ENCODE results near the gene PFKFB3. TPM values are rescaled to one million over a fixed set of nuclear protein-coding genes. Genes with fewer than 3 reads are reported as not detected.

PFKFB3 gene
- total RNA-seq (10 to 100 TPM; 24.5 to 29.3 (median 28.5) TPM), polyA plus RNA-seq (10 to 100 TPM; 10.2 to 33.2 (median 13.9) TPM)

DNA sequence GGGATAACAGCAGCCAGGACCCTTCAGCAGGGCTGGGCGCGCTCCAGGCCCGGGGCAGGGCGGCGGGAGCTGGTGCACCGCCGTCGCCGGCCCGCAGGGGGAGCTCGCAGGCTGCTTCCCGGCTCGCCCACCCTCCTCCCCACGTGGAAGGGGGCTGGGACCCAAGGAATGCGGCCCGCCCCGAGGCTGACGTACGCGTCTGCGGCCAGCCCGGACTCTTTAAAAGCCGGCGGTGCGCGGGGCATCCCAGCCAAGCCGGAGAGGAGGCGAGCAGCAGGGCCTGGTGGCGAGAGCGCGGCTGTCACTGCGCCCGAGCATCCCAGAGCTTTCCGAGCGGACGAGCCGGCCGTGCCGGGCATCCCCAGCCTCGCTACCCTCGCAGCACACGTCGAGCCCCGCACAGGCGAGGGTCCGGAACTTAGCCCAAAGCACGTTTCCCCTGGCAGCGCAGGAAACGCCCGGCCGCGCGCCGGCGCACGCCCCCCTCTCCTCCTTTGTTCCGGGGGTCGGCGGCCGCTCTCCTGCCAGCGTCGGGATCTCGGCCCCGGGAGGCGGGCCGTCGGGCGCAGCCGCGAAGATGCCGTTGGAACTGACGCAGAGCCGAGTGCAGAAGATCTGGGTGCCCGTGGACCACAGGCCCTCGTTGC, at the start of gene PFKFB3:
Gene PFKFB3, plus strand, starts transcription at position 249 of the 647 bp plus-strand sequence. Its CDS starts 329 bp downstream, at position 578.
- Histone ChIP-seq H3K27me3 (no peaks in the 10 kb centered on the region), H3K4me1 (peaks cover 0 to 42% (median 31%) of the 10 kb centered on the region in 4 donors), H3K27ac (peak within 1 kb of the TSS; percentile 97 to 99 (median 98)), H3K4me3 (peak within 1 kb of the TSS; percentile 75 to 83 (median 80)), H3K9me3 (no peaks in the 10 kb centered on the region), H3K36me3 (no peaks in the 10 kb centered on the region)
- peak; percentile 98 for DNase-seq
- 0% methylated on average over 75 of the region's 75 CpGs for WGBS, 2 donors
- TF ChIP-seq POLR2AphosphoS5 (IDR thresholded peaks at IDR 0.05) (peak; percentile 98 to 100 (median 99)), EP300 (IDR thresholded peaks at IDR 0.05) (peak in 2 of 4 donors; percentile 81 to 85), POLR2A (IDR thresholded peaks at IDR 0.05) (peak; percentile 82 to 95)
- TF ChIP-seq, protein P1, sequence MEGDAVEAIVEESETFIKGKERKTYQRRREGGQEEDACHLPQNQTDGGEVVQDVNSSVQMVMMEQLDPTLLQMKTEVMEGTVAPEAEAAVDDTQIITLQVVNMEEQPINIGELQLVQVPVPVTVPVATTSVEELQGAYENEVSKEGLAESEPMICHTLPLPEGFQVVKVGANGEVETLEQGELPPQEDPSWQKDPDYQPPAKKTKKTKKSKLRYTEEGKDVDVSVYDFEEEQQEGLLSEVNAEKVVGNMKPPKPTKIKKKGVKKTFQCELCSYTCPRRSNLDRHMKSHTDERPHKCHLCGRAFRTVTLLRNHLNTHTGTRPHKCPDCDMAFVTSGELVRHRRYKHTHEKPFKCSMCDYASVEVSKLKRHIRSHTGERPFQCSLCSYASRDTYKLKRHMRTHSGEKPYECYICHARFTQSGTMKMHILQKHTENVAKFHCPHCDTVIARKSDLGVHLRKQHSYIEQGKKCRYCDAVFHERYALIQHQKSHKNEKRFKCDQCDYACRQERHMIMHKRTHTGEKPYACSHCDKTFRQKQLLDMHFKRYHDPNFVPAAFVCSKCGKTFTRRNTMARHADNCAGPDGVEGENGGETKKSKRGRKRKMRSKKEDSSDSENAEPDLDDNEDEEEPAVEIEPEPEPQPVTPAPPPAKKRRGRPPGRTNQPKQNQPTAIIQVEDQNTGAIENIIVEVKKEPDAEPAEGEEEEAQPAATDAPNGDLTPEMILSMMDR (IDR thresholded peaks at IDR 0.05), result peak; percentile 96 to 98 (median 97)
- intact Hi-C loops (cut with DNase I), result loop anchor here (1.0 to 5.0 kb wide), 5 partner anchors 40 to 198 kb away; partner anchors contain the start of gene RBM17

DNA sequence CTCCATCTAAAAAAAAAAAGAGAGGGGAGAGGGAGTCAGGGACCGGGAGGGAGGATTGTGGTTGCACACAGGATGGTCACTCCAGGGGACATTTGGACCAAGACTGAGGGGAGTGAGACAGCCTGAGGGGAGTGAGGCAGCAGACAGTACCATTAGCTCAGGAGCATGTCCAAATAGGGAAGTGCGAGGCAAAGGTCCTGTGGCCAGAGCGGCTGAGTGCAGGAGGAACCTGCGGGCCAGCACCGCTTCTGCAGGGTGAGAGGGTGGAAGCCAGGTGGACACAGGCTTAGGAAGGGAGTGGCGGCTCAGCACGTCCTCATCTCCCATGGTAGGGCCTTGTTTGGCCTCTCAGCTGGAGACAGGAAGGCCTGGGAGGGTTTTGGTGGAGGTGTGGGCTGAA, 48.9 kb upstream of the PFKFB3 start:
- WGBS, 2 donors, result 83 to 87% methylated on average over 7 of the region's 7 CpGs
- no peak for TF ChIP-seq POLR2A (IDR thresholded peaks at IDR 0.05)
- TF ChIP-seq EP300 (IDR thresholded peaks at IDR 0.05), result no peak
- no peak for TF ChIP-seq POLR2AphosphoS5 (IDR thresholded peaks at IDR 0.05)
- TF ChIP-seq, protein P1 (IDR thresholded peaks at IDR 0.05), result no peak
- Histone ChIP-seq H3K9me3 (no peaks in the 10 kb centered on the region), H3K27ac (no peak overlapping the region), H3K27me3 (no peaks in the 10 kb centered on the region), H3K4me3 (no peak overlapping the region), H3K4me1 (peaks cover 0 to 15% (median 3%) of the 10 kb centered on the region in 4 donors), H3K36me3 (no peaks in the 10 kb centered on the region)
- no peak for DNase-seq
- intact Hi-C loops (cut with DNase I), result no loop called here

DNA sequence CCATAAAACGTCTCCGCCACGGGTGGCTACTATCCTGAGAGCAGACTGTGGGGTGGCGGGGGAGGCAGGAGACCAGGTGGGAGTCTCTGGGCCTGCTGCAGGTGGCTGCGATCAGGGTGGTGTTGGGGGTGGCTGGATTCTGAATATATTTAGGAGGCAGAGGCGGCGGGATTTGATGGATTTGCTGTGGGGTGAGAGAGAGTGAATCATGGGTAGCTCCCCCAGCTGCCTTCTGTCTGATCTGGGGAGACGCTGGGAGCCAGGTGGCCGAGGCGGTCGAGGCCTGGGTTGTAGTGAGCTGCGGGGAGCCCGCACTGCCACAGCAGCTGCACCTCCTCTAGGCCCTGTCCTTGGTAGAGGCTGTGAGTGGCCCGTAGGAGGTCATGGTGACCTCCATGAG, 48.2 kb upstream of the PFKFB3 start:
- WGBS, 2 donors, result 93 to 95% methylated on average over 14 of the region's 14 CpGs
- Histone ChIP-seq H3K4me3 (no peak overlapping the region), H3K27ac (no peak overlapping the region), H3K9me3 (no peaks in the 10 kb centered on the region), H3K27me3 (no peaks in the 10 kb centered on the region), H3K36me3 (no peaks in the 10 kb centered on the region), H3K4me1 (peaks cover 0 to 15% (median 3%) of the 10 kb centered on the region in 4 donors)
- TF ChIP-seq POLR2A (IDR thresholded peaks at IDR 0.05) (no peak), EP300 (IDR thresholded peaks at IDR 0.05) (no peak), POLR2AphosphoS5 (IDR thresholded peaks at IDR 0.05) (no peak)
- TF ChIP-seq, protein P1 (IDR thresholded peaks at IDR 0.05), result no peak
- no peak for DNase-seq
- intact Hi-C loops (cut with DNase I), result no loop called here

DNA sequence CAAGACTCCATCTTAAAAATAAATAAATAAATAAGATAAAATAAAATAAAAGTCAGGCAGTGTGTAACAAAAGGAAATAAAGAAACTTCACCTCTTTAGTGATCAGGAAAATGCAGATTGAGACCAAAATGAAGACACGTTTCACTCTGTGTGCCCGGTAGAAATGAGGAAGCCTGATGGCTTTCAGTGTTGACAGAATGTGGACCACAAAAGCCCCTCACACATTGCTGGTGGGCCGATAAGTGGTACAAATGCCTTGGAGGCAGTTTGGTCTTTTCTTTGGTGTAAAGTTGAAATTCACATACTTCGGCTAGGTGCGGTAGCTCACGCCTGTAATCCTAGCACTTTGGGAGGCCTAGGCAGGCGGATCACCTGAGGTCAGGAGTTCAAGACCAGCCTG, 44.5 kb upstream of the PFKFB3 start:
- peak overlapping the region; percentile 64 to 73 (median 66) for H3K27ac ChIP-seq
- H3K27me3 ChIP-seq, result no peaks in the 10 kb centered on the region
- intact Hi-C loops (cut with DNase I), result no loop called here
- 89 to 96% methylated on average over 7 of the region's 7 CpGs for WGBS, 2 donors
- H3K36me3 ChIP-seq, result no peaks in the 10 kb centered on the region
- H3K4me3 ChIP-seq, result no peak overlapping the region
- no peak for TF ChIP-seq POLR2AphosphoS5 (IDR thresholded peaks at IDR 0.05)
- TF ChIP-seq EP300 (IDR thresholded peaks at IDR 0.05), result no peak
- no peak for TF ChIP-seq POLR2A (IDR thresholded peaks at IDR 0.05)
- TF ChIP-seq, protein P1 (IDR thresholded peaks at IDR 0.05), result no peak
- peaks cover 0 to 22% (median 13%) of the 10 kb centered on the region in 4 donors for H3K4me1 ChIP-seq
- no peaks in the 10 kb centered on the region for H3K9me3 ChIP-seq
- no peak for DNase-seq

Data from sigmoid colon (tissue), 7 donors.